ENCODE measurements around the gene SMIM24.
A peak's percentile ranks its signal among the peaks of the same experiment; 100 is the strongest.

SMIM24 gene

GRCh38 chr19:3471954-3472655 lies 8.2 kb downstream of the SMIM24 start:
- no peak for DNase-seq (ENCODE audit: extremely low read depth, low read depth)
- TF ChIP-seq CTCF (IDR thresholded peaks at IDR 0.05; ENCODE audit: low read depth, low read length, missing control alignments): peak; percentile 86

GRCh38 chr19:3470500-3471128 lies 9.7 kb downstream of the SMIM24 start:
- DNase-seq (ENCODE audit: extremely low read depth, low read depth): no peak
- TF ChIP-seq CTCF (IDR thresholded peaks at IDR 0.05; ENCODE audit: low read depth, low read length, missing control alignments): no peak
- H3K4me3 ChIP-seq (replicated peaks; ENCODE audit: low read depth, low read length): no peak overlapping the region

More at GRCh38 chr19:3471954-3472655, 8.2 kb downstream of the SMIM24 start:
- H3K4me3 ChIP-seq (replicated peaks; ENCODE audit: low read depth, low read length): no peak overlapping the region

- no peak for DNase-seq (ENCODE audit: extremely low read depth, low read depth)
- no peak overlapping the region for H3K4me3 ChIP-seq (replicated peaks; ENCODE audit: low read depth, low read length)
- no peak for TF ChIP-seq CTCF (IDR thresholded peaks at IDR 0.05; ENCODE audit: low read depth, low read length, missing control alignments)
Observed at GRCh38 chr19:3469638-3470499, 10.5 kb downstream of the SMIM24 start.

- no peak overlapping the region for H3K4me3 ChIP-seq (replicated peaks; ENCODE audit: low read depth, low read length)
- no peak for TF ChIP-seq CTCF (IDR thresholded peaks at IDR 0.05; ENCODE audit: low read depth, low read length, missing control alignments)
- DNase-seq (ENCODE audit: extremely low read depth, low read depth): no peak
Observed at GRCh38 chr19:3468211-3468610, 12.1 kb downstream of the SMIM24 start.

GRCh38 chr19:3467437-3468198 lies 12.7 kb downstream of the SMIM24 start:
- no peak for TF ChIP-seq CTCF (IDR thresholded peaks at IDR 0.05; ENCODE audit: low read depth, low read length, missing control alignments)
- H3K4me3 ChIP-seq (replicated peaks; ENCODE audit: low read depth, low read length): no peak overlapping the region
- no peak for DNase-seq (ENCODE audit: extremely low read depth, low read depth)

- H3K4me3 ChIP-seq (replicated peaks; ENCODE audit: low read depth, low read length): no peak overlapping the region
- no peak for DNase-seq (ENCODE audit: extremely low read depth, low read depth)
- no peak for TF ChIP-seq CTCF (IDR thresholded peaks at IDR 0.05; ENCODE audit: low read depth, low read length, missing control alignments)
Observed at GRCh38 chr19:3466635-3467034, 13.7 kb downstream of the SMIM24 start.
